Activated T-helper 17 cell treated with anti-CD3 and anti-CD28 coated beads, Interleukin-2, amount 50 U/mL, for 72 hours (primary cell): ENCODE data around the gene TRIM63. TPM values are rescaled to one million over a fixed set of nuclear protein-coding genes. Genes with fewer than 3 reads are reported as not detected.
"Not testable (repeated sequence)": the region's sequence is repeated elsewhere in the genome, so short reads cannot be mapped to it uniquely, and the experiment has no call there.

Source experiments
- ATAC-seq: fragments of 150-1000 bp; cut with Tn5 transposase; replicated peaks from 2 replicates; pipeline ENCODE4 v1.10.0; 2021; ENCODE audit warnings: mild to moderate bottlenecking, moderate library complexity
- H3K27ac Mint-ChIP-seq: one replicate; pipeline ENCODE4 v1.8.0; 2022; ENCODE audit warnings: mixed read lengths
- H3K27me3 Mint-ChIP-seq: one replicate; pipeline ENCODE4 v1.8.0; 2022; ENCODE audit warnings: mixed read lengths
- H3K36me3 Mint-ChIP-seq: one replicate; pipeline ENCODE4 v1.8.0; 2022; ENCODE audit warnings: low read depth, mild to moderate bottlenecking, mixed read lengths
- H3K4me1 Mint-ChIP-seq: one replicate; pipeline ENCODE4 v1.8.0; 2022; ENCODE audit warnings: mixed read lengths
- H3K4me3 Mint-ChIP-seq: one replicate; pipeline ENCODE4 v1.8.0; 2022; ENCODE audit warnings: mild to moderate bottlenecking, mixed read lengths
- H3K9me3 Mint-ChIP-seq: one replicate; pipeline ENCODE4 v1.8.0; 2022; ENCODE audit warnings: mixed read lengths
- total RNA-seq, 2 donors: library from RNA; stranded (reverse); gene quantifications; one replicate each; pipeline ENCODE4 v1.2.3, GENCODE V29; 2022

Gene TRIM63
- total RNA-seq, 2 donors from 2014 or later: not detected

- Mint-ChIP-seq H3K4me3 (no peak overlapping the region), H3K4me1 (no peaks in the 10 kb centered on the region), H3K27me3 (peaks cover 6% of the 10 kb centered on the region), H3K36me3 (no peaks in the 10 kb centered on the region), H3K27ac (no peak overlapping the region), H3K9me3 (no peaks in the 10 kb centered on the region)
- no peak for ATAC-seq
Measured at GRCh38 chr1:26096471-26096870, 29.0 kb upstream of the TRIM63 start.

GRCh38 chr1:26094677-26095383 is 27.4 kb upstream of the TRIM63 start:
- ATAC-seq: no peak
- Mint-ChIP-seq H3K27ac (no peak overlapping the region), H3K9me3 (no peaks in the 10 kb centered on the region), H3K4me3 (no peak overlapping the region), H3K4me1 (no peaks in the 10 kb centered on the region), H3K27me3 (peaks cover 11% of the 10 kb centered on the region), H3K36me3 (no peaks in the 10 kb centered on the region)

GRCh38 chr1:26094076-26094669 is 26.7 kb upstream of the TRIM63 start:
- H3K36me3 Mint-ChIP-seq: no peaks in the 10 kb centered on the region
- no peak for ATAC-seq
- H3K27me3 Mint-ChIP-seq: peaks cover 11% of the 10 kb centered on the region
- H3K4me3 Mint-ChIP-seq: no peak overlapping the region
- no peaks in the 10 kb centered on the region for H3K9me3 Mint-ChIP-seq
- no peak overlapping the region for H3K27ac Mint-ChIP-seq
- no peaks in the 10 kb centered on the region for H3K4me1 Mint-ChIP-seq

GRCh38 chr1:26093569-26093968 is 26.1 kb upstream of the TRIM63 start:
- peaks cover 11% of the 10 kb centered on the region for H3K27me3 Mint-ChIP-seq
- H3K4me3 Mint-ChIP-seq, H3K4me1 Mint-ChIP-seq, H3K36me3 Mint-ChIP-seq, ATAC-seq, H3K27ac Mint-ChIP-seq, H3K9me3 Mint-ChIP-seq: not testable (repeated sequence)

- peaks cover 11% of the 10 kb centered on the region for H3K27me3 Mint-ChIP-seq
- H3K4me1 Mint-ChIP-seq: no peaks in the 10 kb centered on the region
- H3K27ac Mint-ChIP-seq: no peak overlapping the region
- no peaks in the 10 kb centered on the region for H3K36me3 Mint-ChIP-seq
- no peak for ATAC-seq
- H3K4me3 Mint-ChIP-seq: no peak overlapping the region
- no peaks in the 10 kb centered on the region for H3K9me3 Mint-ChIP-seq
Measured at GRCh38 chr1:26092422-26092821, 25.0 kb upstream of the TRIM63 start.

- H3K27me3 Mint-ChIP-seq: peaks cover 11% of the 10 kb centered on the region
- no peaks in the 10 kb centered on the region for H3K9me3 Mint-ChIP-seq
- H3K4me1 Mint-ChIP-seq: no peaks in the 10 kb centered on the region
- H3K36me3 Mint-ChIP-seq: no peaks in the 10 kb centered on the region
- H3K4me3 Mint-ChIP-seq: no peak overlapping the region
- no peak overlapping the region for H3K27ac Mint-ChIP-seq
- ATAC-seq: no peak
Measured at GRCh38 chr1:26090893-26091292, 23.5 kb upstream of the TRIM63 start.

GRCh38 chr1:26089125-26089524 is 21.7 kb upstream of the TRIM63 start:
- no peak for ATAC-seq
- peaks cover 21% of the 10 kb centered on the region for H3K27me3 Mint-ChIP-seq
- no peaks in the 10 kb centered on the region for H3K4me1 Mint-ChIP-seq

GRCh38 chr1:26084844-26085243 is 17.4 kb upstream of the TRIM63 start:
- Mint-ChIP-seq H3K27me3 (peaks cover 16% of the 10 kb centered on the region), H3K27ac (no peak overlapping the region), H3K36me3 (no peaks in the 10 kb centered on the region), H3K4me1 (no peaks in the 10 kb centered on the region), H3K9me3 (no peaks in the 10 kb centered on the region), H3K4me3 (no peak overlapping the region)
- no peak for ATAC-seq

More at GRCh38 chr1:26089125-26089524, 21.7 kb upstream of the TRIM63 start:
- Mint-ChIP-seq H3K36me3 (no peaks in the 10 kb centered on the region), H3K27ac (no peak overlapping the region), H3K4me3 (no peak overlapping the region), H3K9me3 (no peaks in the 10 kb centered on the region)

- H3K4me3 Mint-ChIP-seq: no peak overlapping the region
- no peaks in the 10 kb centered on the region for H3K4me1 Mint-ChIP-seq
- no peak overlapping the region for H3K27ac Mint-ChIP-seq
- no peaks in the 10 kb centered on the region for H3K9me3 Mint-ChIP-seq
- H3K27me3 Mint-ChIP-seq: peaks cover 16% of the 10 kb centered on the region
- ATAC-seq: no peak
- no peaks in the 10 kb centered on the region for H3K36me3 Mint-ChIP-seq
Measured at GRCh38 chr1:26084091-26084561, 16.7 kb upstream of the TRIM63 start.

GRCh38 chr1:26083208-26083607 is 15.8 kb upstream of the TRIM63 start:
- no peak overlapping the region for H3K4me3 Mint-ChIP-seq
- no peaks in the 10 kb centered on the region for H3K4me1 Mint-ChIP-seq
- no peaks in the 10 kb centered on the region for H3K9me3 Mint-ChIP-seq
- peaks cover 21% of the 10 kb centered on the region for H3K27me3 Mint-ChIP-seq
- H3K36me3 Mint-ChIP-seq: no peaks in the 10 kb centered on the region
- H3K27ac Mint-ChIP-seq: no peak overlapping the region
- ATAC-seq: no peak

- peaks cover 27% of the 10 kb centered on the region for H3K27me3 Mint-ChIP-seq
- no peak for ATAC-seq
Measured at GRCh38 chr1:26082020-26082350, 14.6 kb upstream of the TRIM63 start.

GRCh38 chr1:26081267-26082019 is 14.0 kb upstream of the TRIM63 start:
- Mint-ChIP-seq H3K4me3 (no peak overlapping the region), H3K27ac (no peak overlapping the region), H3K36me3 (no peaks in the 10 kb centered on the region), H3K27me3 (peaks cover 27% of the 10 kb centered on the region), H3K9me3 (no peaks in the 10 kb centered on the region), H3K4me1 (no peaks in the 10 kb centered on the region)
- ATAC-seq: no peak

More at GRCh38 chr1:26082020-26082350, 14.6 kb upstream of the TRIM63 start:
- Mint-ChIP-seq H3K36me3 (no peaks in the 10 kb centered on the region), H3K4me1 (no peaks in the 10 kb centered on the region), H3K4me3 (no peak overlapping the region), H3K27ac (no peak overlapping the region), H3K9me3 (no peaks in the 10 kb centered on the region)

GRCh38 chr1:26079960-26080814 is 12.8 kb upstream of the TRIM63 start:
- Mint-ChIP-seq H3K4me1 (no peaks in the 10 kb centered on the region), H3K27me3 (peaks cover 23% of the 10 kb centered on the region)
- ATAC-seq: no peak

GRCh38 chr1:26079178-26079563 is 11.7 kb upstream of the TRIM63 start:
- Mint-ChIP-seq H3K9me3 (no peaks in the 10 kb centered on the region), H3K4me3 (no peak overlapping the region), H3K4me1 (no peaks in the 10 kb centered on the region), H3K27ac (no peak overlapping the region), H3K27me3 (peaks cover 17% of the 10 kb centered on the region), H3K36me3 (no peaks in the 10 kb centered on the region)
- no peak for ATAC-seq

More at GRCh38 chr1:26079960-26080814, 12.8 kb upstream of the TRIM63 start:
- Mint-ChIP-seq H3K4me3 (no peak overlapping the region), H3K27ac (no peak overlapping the region), H3K9me3 (no peaks in the 10 kb centered on the region), H3K36me3 (no peaks in the 10 kb centered on the region)
